Measurements from ENCODE around the gene CD37. TPM values are rescaled to one million over a fixed set of nuclear protein-coding genes. Genes with fewer than 3 reads are reported as not detected.
"Not testable (repeated sequence)": the region's sequence is repeated elsewhere in the genome, so short reads cannot be mapped to it uniquely, and the experiment has no call there.

CD37 gene
- total RNA-seq, 1 donor from 2014 or later: 3.7 TPM

DNA sequence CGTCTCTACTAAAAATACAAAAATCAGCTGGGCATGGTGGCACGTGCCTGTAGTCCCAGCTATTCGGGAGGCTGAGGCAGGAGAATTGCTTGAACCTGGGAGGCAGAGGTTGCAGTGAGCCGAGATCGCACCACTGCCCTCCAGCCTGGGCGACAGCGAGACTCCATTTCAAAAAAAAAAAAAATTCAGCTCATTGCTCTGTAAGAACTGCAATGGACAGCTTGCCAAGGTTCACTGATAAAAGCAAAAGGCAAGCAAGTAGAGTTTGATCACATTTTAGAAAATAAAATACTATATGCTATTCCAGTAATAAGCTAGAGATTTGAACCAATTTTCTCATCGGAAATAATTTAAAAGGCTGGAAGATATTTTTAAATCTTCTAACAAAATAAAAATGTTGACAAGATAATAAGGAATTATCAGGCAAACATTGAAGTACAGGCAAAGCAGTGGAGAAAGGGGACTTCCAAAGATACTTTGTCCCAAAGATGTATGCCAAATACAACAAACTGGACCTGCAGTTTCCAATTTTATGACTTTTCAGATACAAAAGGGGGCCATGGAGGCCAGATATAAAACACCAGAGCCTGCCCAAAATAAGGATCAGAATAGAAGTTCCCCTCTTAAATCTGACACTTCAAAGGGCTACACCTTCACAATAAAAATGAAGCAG lies 39.9 kb upstream of the CD37 start:
- intact Hi-C loops (cut with micrococcal nuclease): no loop called here
- Histone ChIP-seq H3K27ac (replicated peaks) (no peak overlapping the region), H3K27me3 (ENCODE audit: low read depth) (no peaks in the 10 kb centered on the region), H3K4me3 (no peak overlapping the region), H3K9me3 (replicated peaks) (no peaks in the 10 kb centered on the region), H3K4me1 (no peaks in the 10 kb centered on the region), H3K36me3 (peaks cover 8% of the 10 kb centered on the region)
- TF ChIP-seq, protein P1, sequence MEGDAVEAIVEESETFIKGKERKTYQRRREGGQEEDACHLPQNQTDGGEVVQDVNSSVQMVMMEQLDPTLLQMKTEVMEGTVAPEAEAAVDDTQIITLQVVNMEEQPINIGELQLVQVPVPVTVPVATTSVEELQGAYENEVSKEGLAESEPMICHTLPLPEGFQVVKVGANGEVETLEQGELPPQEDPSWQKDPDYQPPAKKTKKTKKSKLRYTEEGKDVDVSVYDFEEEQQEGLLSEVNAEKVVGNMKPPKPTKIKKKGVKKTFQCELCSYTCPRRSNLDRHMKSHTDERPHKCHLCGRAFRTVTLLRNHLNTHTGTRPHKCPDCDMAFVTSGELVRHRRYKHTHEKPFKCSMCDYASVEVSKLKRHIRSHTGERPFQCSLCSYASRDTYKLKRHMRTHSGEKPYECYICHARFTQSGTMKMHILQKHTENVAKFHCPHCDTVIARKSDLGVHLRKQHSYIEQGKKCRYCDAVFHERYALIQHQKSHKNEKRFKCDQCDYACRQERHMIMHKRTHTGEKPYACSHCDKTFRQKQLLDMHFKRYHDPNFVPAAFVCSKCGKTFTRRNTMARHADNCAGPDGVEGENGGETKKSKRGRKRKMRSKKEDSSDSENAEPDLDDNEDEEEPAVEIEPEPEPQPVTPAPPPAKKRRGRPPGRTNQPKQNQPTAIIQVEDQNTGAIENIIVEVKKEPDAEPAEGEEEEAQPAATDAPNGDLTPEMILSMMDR (IDR thresholded peaks at IDR 0.05; ENCODE audit: borderline replicate concordance): no peak
- DNase-seq: no peak

- H3K36me3 ChIP-seq: peaks cover 8% of the 10 kb centered on the region
- DNase-seq: no peak
- intact Hi-C loops (cut with micrococcal nuclease): no loop called here
- no peak overlapping the region for H3K4me3 ChIP-seq
- H3K27ac ChIP-seq (replicated peaks): no peak overlapping the region
- H3K27me3 ChIP-seq (ENCODE audit: low read depth): no peaks in the 10 kb centered on the region
- H3K4me1 ChIP-seq: peaks cover 6% of the 10 kb centered on the region
- TF ChIP-seq, protein P1 (IDR thresholded peaks at IDR 0.05; ENCODE audit: borderline replicate concordance): no peak
- H3K9me3 ChIP-seq (replicated peaks): no peaks in the 10 kb centered on the region
These were observed 37.8 kb upstream of the CD37 start for GRCh38 chr19:49297403-49297802.

- H3K27me3 ChIP-seq (ENCODE audit: low read depth); H3K27ac ChIP-seq (replicated peaks); H3K9me3 ChIP-seq (replicated peaks); intact Hi-C loops (cut with micrococcal nuclease); H3K4me1 ChIP-seq; H3K4me3 ChIP-seq; DNase-seq; H3K36me3 ChIP-seq: not testable (repeated sequence)
These were observed 36.6 kb upstream of the CD37 start for GRCh38 chr19:49298653-49299052.

- TF ChIP-seq, protein P1 (IDR thresholded peaks at IDR 0.05; ENCODE audit: borderline replicate concordance): peak; percentile 83
- H3K27ac ChIP-seq (replicated peaks): no peak overlapping the region
- DNase-seq: peak; percentile 73
- peak overlapping the region; percentile 38 for H3K4me3 ChIP-seq
- no peaks in the 10 kb centered on the region for H3K27me3 ChIP-seq (ENCODE audit: low read depth)
- H3K9me3 ChIP-seq (replicated peaks): peaks cover 10% of the 10 kb centered on the region
- peaks cover 3% of the 10 kb centered on the region for H3K36me3 ChIP-seq
- H3K4me1 ChIP-seq: peaks cover 6% of the 10 kb centered on the region
- intact Hi-C loops (cut with micrococcal nuclease): no loop called here
These were observed 33.9 kb upstream of the CD37 start for GRCh38 chr19:49301165-49301865.

GRCh38 chr19:49301866-49302252 lies 33.3 kb upstream of the CD37 start:
- H3K27ac ChIP-seq (replicated peaks): no peak overlapping the region
- intact Hi-C loops (cut with micrococcal nuclease): no loop called here
- H3K4me3 ChIP-seq: no peak overlapping the region
- H3K27me3 ChIP-seq (ENCODE audit: low read depth): no peaks in the 10 kb centered on the region
- H3K4me1 ChIP-seq: peaks cover 6% of the 10 kb centered on the region
- TF ChIP-seq, protein P1 (IDR thresholded peaks at IDR 0.05; ENCODE audit: borderline replicate concordance): no peak
- no peak for DNase-seq
- peaks cover 3% of the 10 kb centered on the region for H3K36me3 ChIP-seq
- H3K9me3 ChIP-seq (replicated peaks): peaks cover 10% of the 10 kb centered on the region

DNA sequence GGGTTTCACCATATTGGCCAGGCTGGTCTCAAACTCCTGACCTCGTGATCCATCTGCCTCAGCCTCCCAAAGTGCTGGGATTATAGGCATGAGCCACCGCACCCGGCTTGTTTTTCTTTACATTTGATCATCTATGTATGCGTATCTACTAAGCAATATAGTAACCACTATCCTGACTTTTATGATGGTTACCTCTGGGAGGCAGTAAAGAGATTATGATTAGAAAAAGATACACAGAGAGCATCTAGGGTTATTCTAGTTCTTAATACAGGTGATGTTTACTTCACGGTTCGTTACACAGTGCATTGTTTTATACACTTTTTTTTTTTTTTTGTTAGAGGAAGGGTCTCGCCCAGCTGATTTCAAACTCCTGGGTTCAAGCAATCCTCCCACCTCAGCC lies 28.5 kb upstream of the CD37 start:
- H3K4me1 ChIP-seq; intact Hi-C loops (cut with micrococcal nuclease); H3K4me3 ChIP-seq; H3K27me3 ChIP-seq (ENCODE audit: low read depth); H3K9me3 ChIP-seq (replicated peaks); H3K27ac ChIP-seq (replicated peaks); DNase-seq: not testable (repeated sequence)
- H3K36me3 ChIP-seq: peaks cover 15% of the 10 kb centered on the region

All from left ventricle myocardium inferior (tissue), 1 donor.